ENCODE results near the gene TRIM33.

The TRIM33 gene

DNA sequence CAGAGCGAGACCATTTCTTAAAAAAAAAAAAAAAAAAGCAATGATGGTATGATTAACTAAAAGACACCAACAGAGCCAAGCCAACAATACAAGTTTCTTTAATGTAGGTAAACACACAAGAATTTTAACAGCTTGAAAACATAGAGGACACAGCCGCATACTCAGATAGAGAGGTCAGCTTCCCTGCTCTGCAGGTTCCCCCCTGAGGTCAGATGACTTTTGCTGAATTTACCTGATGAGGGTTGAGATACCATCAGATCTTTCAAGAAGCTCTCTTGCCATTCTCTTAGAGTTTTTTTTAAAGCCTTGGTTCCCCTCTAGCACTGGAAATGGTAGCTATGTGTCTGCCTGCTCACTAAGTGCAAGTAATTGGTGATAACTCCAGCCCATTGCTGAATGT lies 39.3 kb upstream of the TRIM33 start:
- H3K4me3 ChIP-seq (ENCODE audit: low read depth, low read length): no peak overlapping the region
- DNase-seq (ENCODE audit: low read depth): no peak
- TF ChIP-seq, protein P1, sequence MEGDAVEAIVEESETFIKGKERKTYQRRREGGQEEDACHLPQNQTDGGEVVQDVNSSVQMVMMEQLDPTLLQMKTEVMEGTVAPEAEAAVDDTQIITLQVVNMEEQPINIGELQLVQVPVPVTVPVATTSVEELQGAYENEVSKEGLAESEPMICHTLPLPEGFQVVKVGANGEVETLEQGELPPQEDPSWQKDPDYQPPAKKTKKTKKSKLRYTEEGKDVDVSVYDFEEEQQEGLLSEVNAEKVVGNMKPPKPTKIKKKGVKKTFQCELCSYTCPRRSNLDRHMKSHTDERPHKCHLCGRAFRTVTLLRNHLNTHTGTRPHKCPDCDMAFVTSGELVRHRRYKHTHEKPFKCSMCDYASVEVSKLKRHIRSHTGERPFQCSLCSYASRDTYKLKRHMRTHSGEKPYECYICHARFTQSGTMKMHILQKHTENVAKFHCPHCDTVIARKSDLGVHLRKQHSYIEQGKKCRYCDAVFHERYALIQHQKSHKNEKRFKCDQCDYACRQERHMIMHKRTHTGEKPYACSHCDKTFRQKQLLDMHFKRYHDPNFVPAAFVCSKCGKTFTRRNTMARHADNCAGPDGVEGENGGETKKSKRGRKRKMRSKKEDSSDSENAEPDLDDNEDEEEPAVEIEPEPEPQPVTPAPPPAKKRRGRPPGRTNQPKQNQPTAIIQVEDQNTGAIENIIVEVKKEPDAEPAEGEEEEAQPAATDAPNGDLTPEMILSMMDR (IDR thresholded peaks at IDR 0.05; ENCODE audit: low read depth, low read length): no peak
- TF ChIP-seq MYC (IDR thresholded peaks at IDR 0.05; ENCODE audit: low read depth, low read length) (no peak), POLR2A (IDR thresholded peaks at IDR 0.05; ENCODE audit: extremely low read depth, insufficient read length) (no peak)
- TF ChIP-seq, protein P2, sequence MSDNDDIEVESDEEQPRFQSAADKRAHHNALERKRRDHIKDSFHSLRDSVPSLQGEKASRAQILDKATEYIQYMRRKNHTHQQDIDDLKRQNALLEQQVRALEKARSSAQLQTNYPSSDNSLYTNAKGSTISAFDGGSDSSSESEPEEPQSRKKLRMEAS (IDR thresholded peaks at IDR 0.05; ENCODE audit: low read depth, low read length): no peak

DNA sequence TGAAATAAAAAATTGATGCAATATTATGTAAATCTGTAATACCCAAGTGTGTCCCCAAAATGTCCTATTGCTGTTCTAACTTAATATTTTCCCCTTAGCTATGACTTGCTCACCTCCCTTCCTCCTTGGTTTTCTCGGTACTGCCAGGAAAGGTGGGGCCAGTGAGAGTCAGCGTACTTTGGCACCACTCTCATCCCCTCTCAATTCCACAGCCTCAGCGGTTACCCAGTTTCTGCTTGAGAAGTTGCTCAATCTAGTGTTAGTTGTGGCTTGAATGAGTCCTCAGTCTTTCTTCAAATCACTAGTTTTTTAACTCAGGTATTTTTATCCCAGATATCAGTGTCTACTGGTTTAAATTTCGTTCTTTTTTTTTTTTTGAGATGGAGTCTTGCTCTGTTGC lies 38.1 kb upstream of the TRIM33 start:
- TF ChIP-seq POLR2A (IDR thresholded peaks at IDR 0.05; ENCODE audit: extremely low read depth, insufficient read length) (no peak), MYC (IDR thresholded peaks at IDR 0.05; ENCODE audit: low read depth, low read length) (no peak)
- TF ChIP-seq, protein P2 (IDR thresholded peaks at IDR 0.05; ENCODE audit: low read depth, low read length): no peak
- H3K4me3 ChIP-seq (ENCODE audit: low read depth, low read length): no peak overlapping the region
- no peak for DNase-seq (ENCODE audit: low read depth)

DNA sequence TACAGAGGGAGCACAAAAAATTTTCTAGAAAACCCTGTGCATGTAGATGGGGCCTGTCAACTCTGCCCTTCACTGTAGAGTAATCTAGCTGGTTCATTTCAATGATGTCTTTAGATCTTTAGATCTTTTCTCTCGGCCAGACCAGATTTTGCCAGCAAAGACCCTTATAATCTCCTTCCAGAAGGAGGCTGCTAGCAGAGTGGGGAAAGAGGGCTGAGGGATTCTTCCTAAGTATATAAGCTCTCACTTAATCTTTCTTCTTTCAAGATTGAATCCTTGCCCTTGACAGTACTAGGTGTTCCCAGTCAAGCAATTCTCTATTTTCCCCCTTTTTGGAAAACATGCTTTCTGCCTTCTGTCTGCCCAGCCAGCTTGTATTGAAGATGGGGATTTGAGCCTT lies 36.1 kb upstream of the TRIM33 start:
- no peak overlapping the region for H3K4me3 ChIP-seq (ENCODE audit: low read depth, low read length)
- no peak for DNase-seq (ENCODE audit: low read depth)
- TF ChIP-seq POLR2A (IDR thresholded peaks at IDR 0.05; ENCODE audit: extremely low read depth, insufficient read length) (no peak), MYC (IDR thresholded peaks at IDR 0.05; ENCODE audit: low read depth, low read length) (no peak)
- TF ChIP-seq, protein P2 (IDR thresholded peaks at IDR 0.05; ENCODE audit: low read depth, low read length): no peak
- TF ChIP-seq, protein P1 (IDR thresholded peaks at IDR 0.05; ENCODE audit: low read depth, low read length): no peak

DNA sequence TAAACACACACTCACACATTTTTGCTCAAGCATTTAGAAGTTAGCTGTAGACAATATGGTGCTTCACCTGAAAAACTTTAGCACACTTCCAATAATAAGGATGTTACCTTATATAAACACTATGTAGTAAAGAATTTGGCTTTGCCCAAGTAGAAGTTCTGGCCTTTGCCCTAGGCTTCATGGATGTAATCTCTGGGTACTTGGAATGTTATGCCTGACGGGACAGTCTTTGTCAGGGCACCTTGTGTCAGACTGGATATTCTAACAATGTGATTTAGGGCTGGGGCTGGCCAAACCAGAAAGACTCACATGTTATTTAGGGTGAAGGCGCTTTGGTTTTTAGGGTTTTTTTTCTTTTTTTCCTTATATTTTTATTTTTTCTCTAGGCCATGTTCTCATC lies 34.8 kb upstream of the TRIM33 start:
- no peak overlapping the region for H3K4me3 ChIP-seq (ENCODE audit: low read depth, low read length)
- TF ChIP-seq MYC (IDR thresholded peaks at IDR 0.05; ENCODE audit: low read depth, low read length) (no peak), POLR2A (IDR thresholded peaks at IDR 0.05; ENCODE audit: extremely low read depth, insufficient read length) (no peak)
- TF ChIP-seq, protein P2 (IDR thresholded peaks at IDR 0.05; ENCODE audit: low read depth, low read length): no peak
- TF ChIP-seq, protein P1 (IDR thresholded peaks at IDR 0.05; ENCODE audit: low read depth, low read length): no peak
- DNase-seq (ENCODE audit: low read depth): no peak

DNA sequence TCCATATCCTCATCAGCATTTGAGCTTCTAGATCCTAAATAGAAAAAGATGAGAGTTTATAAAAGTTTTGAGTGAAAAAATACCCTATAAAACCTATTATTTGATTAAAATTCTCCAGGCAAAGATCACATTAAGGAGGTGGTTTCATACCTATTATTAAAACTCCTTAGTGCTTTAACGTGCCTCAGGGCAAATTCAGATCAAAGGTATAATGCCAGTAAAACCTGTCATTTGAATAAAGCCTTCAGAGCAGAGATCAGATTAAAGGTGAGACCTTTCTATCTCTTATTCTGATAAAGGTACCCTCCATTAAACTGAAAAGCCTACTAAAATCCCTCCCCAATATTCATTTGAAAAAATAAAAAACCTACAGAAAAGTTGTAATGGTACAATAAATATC lies 34.3 kb upstream of the TRIM33 start:
- TF ChIP-seq, protein P1 (IDR thresholded peaks at IDR 0.05; ENCODE audit: low read depth, low read length): no peak
- no peak for TF ChIP-seq POLR2A (IDR thresholded peaks at IDR 0.05; ENCODE audit: extremely low read depth, insufficient read length)
- TF ChIP-seq MYC (IDR thresholded peaks at IDR 0.05; ENCODE audit: low read depth, low read length): no peak
- TF ChIP-seq, protein P2 (IDR thresholded peaks at IDR 0.05; ENCODE audit: low read depth, low read length): no peak
- H3K4me3 ChIP-seq (ENCODE audit: low read depth, low read length): no peak overlapping the region
- no peak for DNase-seq (ENCODE audit: low read depth)

DNA sequence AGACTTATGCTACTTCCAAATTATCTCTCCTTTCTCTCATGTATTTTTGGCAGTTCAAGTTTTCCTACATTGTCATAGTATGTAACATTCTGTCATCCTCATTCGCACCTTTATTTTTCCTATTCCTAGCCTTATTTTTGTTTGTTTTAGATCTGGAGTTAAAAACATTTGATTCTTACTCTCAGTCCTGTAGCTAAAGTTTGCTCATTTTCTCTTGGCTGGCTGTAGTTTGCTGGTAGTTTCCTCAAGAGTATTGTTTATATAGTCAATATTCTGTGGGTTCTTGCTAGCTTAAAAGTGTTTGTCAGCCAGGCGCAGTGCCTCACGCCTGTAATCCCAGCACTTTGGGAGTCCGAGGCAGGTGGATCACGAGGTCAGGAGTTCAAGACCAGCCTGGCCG lies 29.8 kb upstream of the TRIM33 start:
- no peak for DNase-seq (ENCODE audit: low read depth)
- no peak for TF ChIP-seq MYC (IDR thresholded peaks at IDR 0.05; ENCODE audit: low read depth, low read length)
- TF ChIP-seq, protein P1 (IDR thresholded peaks at IDR 0.05; ENCODE audit: low read depth, low read length): no peak
- TF ChIP-seq POLR2A (IDR thresholded peaks at IDR 0.05; ENCODE audit: extremely low read depth, insufficient read length): no peak
- TF ChIP-seq, protein P2 (IDR thresholded peaks at IDR 0.05; ENCODE audit: low read depth, low read length): no peak

More for the DNA sequence above, 29.8 kb upstream of the TRIM33 start:
- no peak overlapping the region for H3K4me3 ChIP-seq (ENCODE audit: low read depth, low read length)

Data from NB4 (cell line).